Neuronal stem cell (in vitro differentiated cells): ENCODE results near the gene LTA4H.

Experiments
- DNase-seq: peaks from one replicate; pipeline ENCODE4 v3.0.0-alpha.2; 2013; ENCODE audit warnings: low spot score
- H2AFZ ChIP-seq: one replicate; pipeline ENCODE4 v1.6.1; 2013; ENCODE audit warnings: mild to moderate bottlenecking, low read length, inconsistent platforms
- H2AK5ac ChIP-seq: 2 replicates; pipeline ENCODE4 v1.6.1; 2013; ENCODE audit warnings: low read depth, mild to moderate bottlenecking, inconsistent platforms, low read length, moderate library complexity, mixed read lengths
- H2BK120ac ChIP-seq: 2 replicates; pipeline ENCODE4 v1.6.1; 2013; ENCODE audit warnings: low read depth, mild to moderate bottlenecking, inconsistent platforms, low read length, moderate library complexity, mixed read lengths
- H2BK12ac ChIP-seq: one replicate; pipeline ENCODE4 v1.6.1; 2013; ENCODE audit warnings: low read length, inconsistent platforms
- H2BK15ac ChIP-seq: 2 replicates; pipeline ENCODE4 v1.6.1; 2013; ENCODE audit warnings: mild to moderate bottlenecking, low read length, inconsistent platforms, mixed read lengths
- H2BK5ac ChIP-seq: one replicate; pipeline ENCODE4 v1.6.1; 2013; ENCODE audit warnings: inconsistent platforms, mild to moderate bottlenecking, low read length, moderate library complexity
- H3K14ac ChIP-seq: one replicate; pipeline ENCODE4 v1.6.1; 2013; ENCODE audit warnings: low read length, inconsistent platforms
- H3K18ac ChIP-seq: 2 replicates; pipeline ENCODE4 v1.6.1; 2013; ENCODE audit warnings: low read length, inconsistent platforms
- H3K23ac ChIP-seq: 2 replicates; pipeline ENCODE4 v1.6.1; 2013; ENCODE audit warnings: low read depth, mild to moderate bottlenecking, mixed read lengths, low read length, inconsistent platforms; ENCODE audit not compliant: poor library complexity
- H3K27ac ChIP-seq: replicated peaks from 3 replicates; pipeline ENCODE4 v1.5.1; 2013; ENCODE audit warnings: low read length, inconsistent platforms
- H3K27me3 ChIP-seq, 3 experiments: 2 replicates each; pipeline ENCODE4 v1.6.1; 2013; ENCODE audit warnings: low read length in 3 of 3, mild to moderate bottlenecking in 2 of 3, inconsistent platforms in 1 of 3, low read depth in 1 of 3, mixed read lengths in 1 of 3, moderate library complexity in 1 of 3; ENCODE audit not compliant: control insufficient read depth in 3 of 3, insufficient read depth in 3 of 3
- H3K36me3 ChIP-seq, 2 donors: replicated peaks in 1 of 2; 2 replicates each; pipeline ENCODE4 v1.6.1; 2013; ENCODE audit warnings: low read length in 2 of 2; ENCODE audit not compliant: control insufficient read depth in 2 of 2, insufficient read depth in 2 of 2
- H3K4ac ChIP-seq: 2 replicates; pipeline ENCODE4 v1.6.1; 2013; ENCODE audit warnings: inconsistent platforms, mild to moderate bottlenecking, low read length, moderate library complexity
- H3K4me1 ChIP-seq, 2 donors: 1 replicate in 1 of 2; 2 replicates in 1 of 2; pipeline ENCODE4 v1.6.1; 2013; ENCODE audit warnings: low read length in 2 of 2, low read depth in 1 of 2; ENCODE audit not compliant: control insufficient read depth in 2 of 2, insufficient read depth in 1 of 2
- H3K4me2 ChIP-seq: one replicate; pipeline ENCODE4 v1.6.1; 2013; ENCODE audit warnings: mild to moderate bottlenecking, low read length, inconsistent platforms; ENCODE audit not compliant: insufficient read depth, poor library complexity, severe bottlenecking
- H3K4me3 ChIP-seq, 2 donors: 2 replicates each; pipeline ENCODE4 v1.5.1; 2013; ENCODE audit warnings: low read length in 2 of 2, mild to moderate bottlenecking in 2 of 2, inconsistent platforms in 1 of 2, moderate library complexity in 1 of 2
- H3K79me1 ChIP-seq: one replicate; pipeline ENCODE4 v1.6.1; 2013; ENCODE audit warnings: low read depth, mild to moderate bottlenecking, inconsistent platforms, low read length, moderate library complexity
- H3K9ac ChIP-seq: one replicate; pipeline ENCODE4 v1.6.1; 2013; ENCODE audit warnings: mild to moderate bottlenecking, low read depth, low read length, inconsistent platforms; ENCODE audit not compliant: poor library complexity
- H3K9me3 ChIP-seq, 2 donors: replicated peaks in 1 of 2; 2 replicates each; pipeline versions ENCODE3 to v1.6.1; 2013; ENCODE audit warnings: low read length in 2 of 2, mild to moderate bottlenecking in 2 of 2, inconsistent platforms in 1 of 2, low read depth in 1 of 2, mixed read lengths in 1 of 2, moderate library complexity in 1 of 2; ENCODE audit not compliant: control insufficient read depth in 2 of 2, insufficient read depth in 1 of 2
- H4K8ac ChIP-seq: one replicate; pipeline ENCODE4 v1.6.1; 2013; ENCODE audit warnings: low read depth, mild to moderate bottlenecking, inconsistent platforms, low read length, moderate library complexity
- H4K91ac ChIP-seq: one replicate; pipeline ENCODE4 v1.6.1; 2013; ENCODE audit warnings: low read length, low read depth, mild to moderate bottlenecking, inconsistent platforms; ENCODE audit not compliant: poor library complexity
- WGBS, 2 donors: extraction: QIAGEN DNeasy Blood & Tissue Kit; methylation state at CpG; one replicate each; pipeline ENCODE4 v1.1.7; 2013; ENCODE audit warnings: missing lambda C conversion rate in 2 of 2, mixed read lengths in 1 of 2; ENCODE audit not compliant: insufficient read length in 2 of 2, insufficient replicate concordance in 1 of 2; ENCODE audit errors: extremely low coverage in 2 of 2; 5-methylcytosine and 5-hydroxymethylcytosine counted together

Gene LTA4H

DNA sequence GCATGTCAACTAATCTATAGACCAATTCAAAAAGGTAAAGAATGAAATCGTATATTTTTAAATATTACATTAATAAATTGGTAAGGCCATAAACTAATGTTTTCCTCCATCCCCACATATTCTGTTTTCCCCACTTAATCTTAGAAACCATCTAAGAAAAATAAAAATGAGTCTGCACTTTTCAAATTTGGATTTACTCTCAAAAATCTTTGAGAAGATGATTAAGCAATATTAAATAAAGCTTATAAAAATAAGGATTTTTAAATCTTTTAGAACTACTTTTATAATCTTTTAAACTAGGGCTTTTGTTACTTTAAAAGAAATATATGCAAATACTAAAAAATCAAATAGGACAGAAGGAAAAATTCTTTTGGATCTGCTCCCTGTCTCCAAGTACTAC lies 28.7 kb downstream of the LTA4H start:
- H2AK5ac ChIP-seq: no peak overlapping the region
- no peaks in the 10 kb centered on the region for H3K27me3 ChIP-seq
- no peak overlapping the region for H3K18ac ChIP-seq
- H3K9me3 ChIP-seq: no peaks in the 10 kb centered on the region
- no peak overlapping the region for H3K4me3 ChIP-seq
- H4K91ac ChIP-seq: no peak overlapping the region
- H3K9ac ChIP-seq: no peak overlapping the region
- H2BK15ac ChIP-seq: no peak overlapping the region
- H2AFZ ChIP-seq: no peak overlapping the region
- peaks cover 18 to 96% of the 10 kb centered on the region in 2 donors for H3K36me3 ChIP-seq
- H2BK12ac ChIP-seq: no peak overlapping the region
- DNase-seq: no peak
- H3K27ac ChIP-seq: no peak overlapping the region
- no peak overlapping the region for H3K4ac ChIP-seq
- H3K23ac ChIP-seq: no peak overlapping the region
- no peak overlapping the region for H2BK5ac ChIP-seq
- no peak overlapping the region for H4K8ac ChIP-seq
- H3K4me1 ChIP-seq: no peaks in the 10 kb centered on the region
- no peak overlapping the region for H2BK120ac ChIP-seq
- H3K79me1 ChIP-seq: no peaks in the 10 kb centered on the region
- no CpG with 5 or more reads among the region's 1 CpG for WGBS, 2 donors
- no peak overlapping the region for H3K4me2 ChIP-seq
- H3K14ac ChIP-seq: no peak overlapping the region

DNA sequence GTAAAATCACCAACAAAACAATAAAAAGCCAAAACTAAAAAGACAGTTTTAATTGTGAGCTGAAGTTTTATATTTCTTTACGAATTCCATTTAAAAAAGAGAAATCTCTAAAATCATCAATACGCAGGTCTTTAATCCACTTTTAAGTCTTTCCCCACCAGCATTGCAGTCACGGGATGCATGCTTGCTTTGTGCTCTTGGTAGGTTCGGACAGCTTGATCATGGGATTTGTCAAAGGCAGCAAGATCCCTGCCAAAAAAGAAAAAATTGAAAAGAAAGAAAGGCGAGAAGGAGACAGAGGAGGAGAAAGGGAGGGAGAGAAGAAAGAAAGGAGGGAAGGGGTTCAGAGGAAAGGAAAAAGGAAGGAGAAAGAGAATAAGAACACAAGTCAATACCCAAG lies 34.5 kb downstream of the LTA4H start:
- H3K79me1 ChIP-seq: no peaks in the 10 kb centered on the region
- H4K8ac ChIP-seq: no peak overlapping the region
- H3K4ac ChIP-seq: no peak overlapping the region
- no peak overlapping the region for H3K23ac ChIP-seq
- H2AFZ ChIP-seq: no peak overlapping the region
- no peak overlapping the region for H2BK15ac ChIP-seq
- no peak overlapping the region for H4K91ac ChIP-seq
- no peak overlapping the region for H3K14ac ChIP-seq
- no peaks in the 10 kb centered on the region for H3K4me1 ChIP-seq
- H3K4me2 ChIP-seq: no peak overlapping the region
- H3K27me3 ChIP-seq: no peaks in the 10 kb centered on the region
- H2BK12ac ChIP-seq: no peak overlapping the region
- no peak overlapping the region for H2BK5ac ChIP-seq
- no peak overlapping the region for H3K9ac ChIP-seq
- no peak overlapping the region for H3K18ac ChIP-seq
- H3K4me3 ChIP-seq: no peak overlapping the region
- H3K36me3 ChIP-seq: peaks cover 10 to 56% of the 10 kb centered on the region in 2 donors
- H3K9me3 ChIP-seq: no peaks in the 10 kb centered on the region
- no CpG with 5 or more reads among the region's 5 CpGs for WGBS, 2 donors
- H2AK5ac ChIP-seq: no peak overlapping the region
- no peak for DNase-seq
- H2BK120ac ChIP-seq: no peak overlapping the region
- no peak overlapping the region for H3K27ac ChIP-seq

DNA sequence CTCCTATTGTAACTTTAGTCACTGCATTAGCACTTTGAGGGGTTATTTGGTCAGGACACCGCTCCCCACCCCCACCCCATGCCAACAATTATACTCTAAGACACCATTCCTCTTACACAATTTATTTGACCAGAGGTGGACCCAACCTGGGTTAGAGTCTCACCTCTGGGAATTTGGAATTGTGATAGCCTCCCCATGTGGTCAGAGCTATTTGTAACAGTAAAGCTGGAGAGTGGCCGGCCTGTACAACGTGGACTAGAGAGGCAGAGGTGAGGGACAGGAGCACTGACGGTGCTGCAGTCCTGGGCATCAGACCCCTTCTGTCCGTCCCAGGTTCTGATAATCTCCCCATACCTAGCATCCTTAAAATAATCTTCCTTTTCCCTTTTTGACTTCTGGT lies 35.9 kb downstream of the LTA4H start:
- Histone ChIP-seq H2AFZ (no peak overlapping the region), H3K4me3 (no peak overlapping the region), H4K8ac (no peak overlapping the region), H3K4ac (no peak overlapping the region), H2AK5ac (no peak overlapping the region), H3K27ac (no peak overlapping the region), H2BK12ac (no peak overlapping the region), H3K9ac (no peak overlapping the region), H3K4me1 (no peaks in the 10 kb centered on the region), H3K36me3 (peaks cover 3 to 42% of the 10 kb centered on the region in 2 donors), H2BK5ac (no peak overlapping the region), H3K4me2 (no peak overlapping the region), H2BK15ac (no peak overlapping the region), H3K79me1 (no peaks in the 10 kb centered on the region), H2BK120ac (no peak overlapping the region), H3K27me3 (no peaks in the 10 kb centered on the region), H4K91ac (no peak overlapping the region), H3K14ac (no peak overlapping the region), H3K18ac (no peak overlapping the region), H3K9me3 (no peaks in the 10 kb centered on the region), H3K23ac (no peak overlapping the region)
- no CpG with 5 or more reads among the region's 5 CpGs for WGBS, 2 donors
- no peak for DNase-seq

DNA sequence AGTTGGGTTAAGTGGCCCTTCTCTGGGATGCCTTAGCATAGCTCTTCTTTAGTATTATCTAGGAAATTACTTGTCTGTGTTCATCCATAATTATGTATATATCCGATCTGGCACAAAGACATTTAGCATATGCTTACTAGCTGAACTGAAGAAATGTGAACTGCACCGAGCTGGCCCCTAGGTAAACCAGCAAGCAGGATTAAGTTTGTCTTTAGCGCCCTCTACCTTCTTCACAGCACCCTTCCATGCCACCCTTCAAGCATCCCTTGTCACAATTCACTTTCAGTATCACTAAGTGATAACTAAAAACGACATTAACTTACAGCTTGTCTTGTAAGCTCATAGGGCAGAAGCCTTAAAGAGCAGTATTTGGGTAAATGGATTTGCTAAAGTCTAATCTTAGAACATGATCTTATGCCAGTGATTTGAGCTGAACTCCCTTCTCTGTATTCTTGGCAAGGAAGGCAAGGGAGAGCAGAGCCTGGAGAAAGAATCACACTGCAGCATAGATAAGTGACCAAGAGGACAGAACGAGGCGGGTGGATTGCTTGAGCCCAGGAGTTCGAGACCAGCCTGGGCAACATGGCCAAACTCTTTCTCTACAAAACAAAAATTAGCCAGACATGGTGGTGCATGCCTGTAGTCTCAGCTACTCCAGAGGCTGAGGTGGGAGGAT lies 36.6 kb downstream of the LTA4H start:
- Histone ChIP-seq H4K91ac (no peak overlapping the region), H3K4me2 (no peak overlapping the region), H3K23ac (no peak overlapping the region), H3K27me3 (no peaks in the 10 kb centered on the region), H3K9me3 (no peaks in the 10 kb centered on the region), H3K14ac (no peak overlapping the region), H3K36me3 (peaks cover 2 to 35% of the 10 kb centered on the region in 2 donors), H3K9ac (no peak overlapping the region), H2BK120ac (no peak overlapping the region), H2BK15ac (no peak overlapping the region), H2AK5ac (no peak overlapping the region), H3K79me1 (no peaks in the 10 kb centered on the region), H4K8ac (no peak overlapping the region), H2BK5ac (no peak overlapping the region), H3K4me3 (no peak overlapping the region), H3K4me1 (no peaks in the 10 kb centered on the region), H3K27ac (no peak overlapping the region), H2AFZ (no peak overlapping the region), H3K4ac (no peak overlapping the region), H3K18ac (no peak overlapping the region), H2BK12ac (no peak overlapping the region)
- no CpG with 5 or more reads among the region's 7 CpGs for WGBS, 2 donors
- peak; percentile 43 for DNase-seq
